NCI-H1436 treated with DMSO at 0.1 percent for 48 hours (cell line): ENCODE results near the gene DMRTC2.

ENCODE experiments used
- DNase-seq: peaks from one replicate; lab custom pipeline; 2025; lab: John Stamatoyannopoulos, UW

The DMRTC2 gene

DNA sequence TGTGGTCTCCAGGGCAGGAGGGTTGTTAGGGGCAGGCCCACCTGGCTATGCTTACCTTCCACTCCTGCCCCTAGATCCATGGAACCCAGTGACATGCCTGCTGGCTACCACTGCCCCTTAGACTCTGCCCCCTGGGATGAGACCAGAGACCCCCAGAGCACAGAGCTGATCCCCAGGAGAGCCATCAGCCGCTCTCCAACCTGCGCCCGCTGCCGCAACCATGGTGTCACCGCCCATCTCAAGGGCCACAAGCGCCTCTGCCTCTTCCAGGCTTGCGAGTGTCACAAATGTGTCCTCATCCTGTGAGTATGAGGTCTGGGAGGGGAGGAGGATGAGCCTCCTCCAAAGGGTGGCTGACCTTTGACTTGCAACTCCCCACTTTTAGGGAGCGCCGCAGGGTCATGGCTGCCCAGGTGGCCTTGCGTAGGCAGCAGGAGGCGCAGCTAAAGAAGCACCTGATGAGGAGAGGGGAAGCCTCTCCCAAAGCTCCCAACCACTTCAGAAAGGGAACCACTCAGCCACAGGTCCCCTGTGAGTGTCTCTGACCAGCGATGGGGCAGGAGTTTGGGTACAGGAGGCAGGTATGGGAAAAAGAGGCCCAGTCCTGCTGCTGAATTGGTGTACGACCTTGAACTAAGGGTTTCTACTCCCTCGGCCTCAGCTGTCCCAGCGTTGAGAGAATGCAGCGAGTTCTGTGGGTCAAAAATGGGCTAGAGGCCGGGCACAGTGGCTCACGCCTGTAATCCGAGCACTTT, 2.7 kb downstream of the DMRTC2 start:
- no peak for DNase-seq

DNA sequence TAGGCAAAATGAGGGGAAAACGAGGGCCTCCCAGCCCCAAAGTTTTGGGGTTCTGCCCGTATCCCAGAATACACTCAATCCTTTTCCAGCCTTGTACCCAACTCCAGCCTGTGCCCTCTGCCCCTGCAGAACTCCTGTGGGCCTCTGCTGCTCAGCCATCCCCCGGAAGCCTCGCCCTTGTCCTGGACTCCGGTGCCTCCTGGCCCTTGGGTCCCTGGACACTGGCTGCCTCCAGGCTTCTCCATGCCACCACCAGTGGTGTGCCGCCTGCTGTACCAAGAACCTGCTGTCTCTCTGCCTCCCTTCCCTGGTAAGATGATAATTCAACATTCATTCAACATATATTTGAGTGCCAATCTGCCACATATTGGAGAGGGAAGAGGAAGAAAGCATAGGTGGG, 3.8 kb downstream of the DMRTC2 start:
- DNase-seq = no peak

DNA sequence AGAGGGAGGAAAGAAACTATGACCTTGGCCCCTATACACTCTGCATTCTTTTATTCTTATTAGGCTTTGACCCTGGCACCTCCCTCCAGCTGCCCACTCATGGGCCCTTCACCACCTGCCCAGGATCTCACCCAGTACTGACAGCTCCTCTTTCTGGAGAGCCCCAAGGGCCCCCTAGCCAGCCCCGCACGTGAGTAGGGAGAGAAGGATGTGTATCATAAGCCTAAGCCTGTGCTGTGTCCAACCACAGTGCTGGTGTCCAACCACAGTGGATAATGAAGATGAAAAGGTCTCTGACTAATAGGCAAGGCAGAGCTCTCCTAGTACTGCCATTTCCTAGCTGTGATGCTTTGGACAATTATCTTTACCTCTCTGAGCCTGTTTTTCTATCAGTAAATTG, 4.2 kb downstream of the DMRTC2 start:
- DNase-seq = no peak

DNA sequence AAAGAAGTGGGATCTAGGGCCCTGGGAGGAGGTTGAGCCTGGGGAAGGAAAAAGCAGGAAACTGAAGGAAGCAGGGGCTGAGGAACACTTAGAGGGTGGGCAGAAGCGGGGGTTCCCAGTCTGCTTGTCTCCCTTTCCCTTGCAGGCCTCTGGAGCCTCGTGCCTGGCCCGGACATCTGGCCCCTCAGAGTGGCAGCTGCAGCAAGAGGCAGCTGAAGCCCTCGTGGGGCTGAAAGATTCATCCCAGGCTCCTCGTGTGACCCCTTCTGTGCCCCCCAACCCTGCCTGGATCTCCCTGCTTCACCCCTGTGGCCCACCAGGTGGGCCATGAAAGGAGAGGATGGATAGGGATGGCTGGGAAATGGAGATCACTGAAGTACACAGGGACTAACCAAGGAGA, 5.5 kb downstream of the DMRTC2 start:
- DNase-seq = no peak

DNA sequence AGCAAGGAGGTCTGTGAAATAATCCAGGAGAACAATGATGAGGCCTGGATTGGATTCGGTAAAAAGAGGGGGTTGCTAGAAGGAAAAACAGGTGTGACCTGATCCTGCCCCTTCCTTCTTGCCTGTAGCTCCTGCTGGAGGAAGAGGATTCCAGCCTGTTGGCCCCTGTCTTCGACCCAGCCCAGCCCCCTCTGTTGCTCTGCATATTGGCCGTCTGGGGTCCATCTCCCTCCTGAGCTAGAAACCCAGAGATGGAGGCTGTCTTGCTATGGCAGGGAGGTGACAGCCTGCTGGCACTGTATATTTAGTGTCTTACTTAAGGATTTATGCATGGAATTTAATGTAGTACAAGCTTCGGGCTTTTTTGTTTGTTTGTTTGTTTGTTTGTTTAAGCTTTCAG, 6.6 kb downstream of the DMRTC2 start:
- DNase-seq = no peak

DNA sequence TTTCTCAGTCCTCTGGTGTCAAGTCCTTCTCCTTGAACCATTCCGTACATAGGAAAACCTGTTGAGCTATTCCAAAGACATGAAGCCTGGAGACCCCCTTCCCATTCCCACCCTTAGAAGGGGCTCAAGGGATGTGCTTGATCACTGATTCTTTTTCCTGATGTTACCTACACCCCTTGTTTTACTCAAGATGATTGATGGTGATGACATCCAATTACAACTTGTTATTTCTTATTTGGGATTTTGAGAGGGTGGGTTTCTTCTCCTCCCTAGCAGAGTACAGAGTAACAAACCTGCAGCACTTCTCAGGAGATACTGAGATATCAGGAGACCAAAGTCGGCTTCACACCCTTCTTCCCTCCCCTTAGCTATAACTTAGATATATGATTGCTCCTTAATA, 8.5 kb downstream of the DMRTC2 start:
- no peak for DNase-seq

DNA sequence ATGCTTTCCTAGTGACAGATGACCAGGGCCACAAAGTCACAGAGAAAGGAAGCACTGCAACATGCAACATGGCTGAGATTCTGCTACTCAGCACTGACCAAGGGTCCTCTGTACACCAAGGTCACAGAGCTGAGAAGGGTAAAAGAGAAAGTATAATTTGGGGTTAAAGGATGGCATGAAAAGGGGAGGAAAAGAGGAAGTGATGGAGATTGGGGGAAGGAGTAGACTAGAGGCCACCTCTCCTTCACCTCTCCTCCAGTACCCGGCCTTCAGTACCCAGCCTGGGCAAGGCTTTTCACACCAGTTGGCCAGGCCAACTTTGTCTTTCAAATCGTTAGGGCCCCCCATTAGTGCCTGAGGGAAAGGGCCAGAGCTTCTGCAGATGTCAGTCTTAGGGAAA, 8.9 kb downstream of the DMRTC2 start:
- DNase-seq = no peak

DNA sequence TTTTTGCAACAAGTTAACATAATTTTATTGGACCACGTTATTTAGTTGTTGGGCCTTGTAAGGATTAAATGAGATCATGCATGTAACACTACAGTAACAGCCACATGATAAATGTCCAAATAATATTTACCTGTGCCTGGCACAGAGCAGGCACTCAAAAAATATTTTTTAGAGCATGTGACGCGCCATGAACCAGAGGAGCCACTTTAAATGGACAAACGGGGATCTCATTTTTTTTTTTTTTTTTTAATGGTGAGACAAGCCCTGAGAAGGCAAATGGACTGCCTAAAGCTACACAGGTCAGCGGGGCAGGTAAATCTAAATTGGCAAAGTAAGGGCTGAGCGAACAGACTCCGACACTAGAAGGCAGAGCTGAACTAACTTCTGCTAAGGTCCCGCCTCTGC, 14.4 kb downstream of the DMRTC2 start:
- no peak for DNase-seq

DNA sequence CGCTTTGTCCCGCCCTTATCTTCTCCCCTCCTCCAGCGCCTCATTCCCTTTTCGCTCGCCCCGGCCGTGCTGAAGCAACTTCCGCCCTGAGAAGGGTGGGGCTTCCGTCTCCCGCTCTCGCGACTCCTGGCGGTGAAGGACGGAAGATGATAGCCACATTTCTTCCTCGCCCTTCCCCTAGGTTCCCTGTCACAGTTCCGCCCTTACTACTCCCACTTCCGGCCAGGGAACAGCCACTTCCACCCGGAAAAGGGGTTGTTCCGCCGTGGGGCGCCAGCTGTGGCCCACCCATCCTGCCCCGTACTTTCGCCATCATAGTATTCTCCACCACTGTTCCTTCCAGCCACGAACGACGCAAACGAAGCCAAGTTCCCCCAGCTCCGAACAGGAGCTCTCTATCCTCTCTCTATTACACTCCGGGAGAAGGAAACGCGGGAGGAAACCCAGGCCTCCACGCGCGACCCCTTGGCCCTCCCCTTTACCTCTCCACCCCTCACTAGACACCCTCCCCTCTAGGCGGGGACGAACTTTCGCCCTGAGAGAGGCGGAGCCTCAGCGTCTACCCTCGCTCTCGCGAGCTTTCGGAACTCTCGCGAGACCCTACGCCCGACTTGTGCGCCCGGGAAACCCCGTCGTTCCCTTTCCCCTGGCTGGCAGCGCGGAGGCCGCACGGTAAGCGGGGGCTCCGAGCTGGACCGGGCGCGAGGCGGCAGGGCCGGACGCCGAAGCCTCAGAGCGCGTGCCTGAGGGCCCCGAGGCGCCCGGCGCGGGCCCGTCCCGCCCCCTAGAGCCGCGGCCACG, 15.0 kb downstream of the DMRTC2 start, which contains the start of gene RPS19:
Gene RPS19 (plus strand): TSS at position 638 of the 801 bp plus-strand sequence. CDS start 520 bp downstream, outside the sequence.
- DNase-seq = peak; percentile 91

DNA sequence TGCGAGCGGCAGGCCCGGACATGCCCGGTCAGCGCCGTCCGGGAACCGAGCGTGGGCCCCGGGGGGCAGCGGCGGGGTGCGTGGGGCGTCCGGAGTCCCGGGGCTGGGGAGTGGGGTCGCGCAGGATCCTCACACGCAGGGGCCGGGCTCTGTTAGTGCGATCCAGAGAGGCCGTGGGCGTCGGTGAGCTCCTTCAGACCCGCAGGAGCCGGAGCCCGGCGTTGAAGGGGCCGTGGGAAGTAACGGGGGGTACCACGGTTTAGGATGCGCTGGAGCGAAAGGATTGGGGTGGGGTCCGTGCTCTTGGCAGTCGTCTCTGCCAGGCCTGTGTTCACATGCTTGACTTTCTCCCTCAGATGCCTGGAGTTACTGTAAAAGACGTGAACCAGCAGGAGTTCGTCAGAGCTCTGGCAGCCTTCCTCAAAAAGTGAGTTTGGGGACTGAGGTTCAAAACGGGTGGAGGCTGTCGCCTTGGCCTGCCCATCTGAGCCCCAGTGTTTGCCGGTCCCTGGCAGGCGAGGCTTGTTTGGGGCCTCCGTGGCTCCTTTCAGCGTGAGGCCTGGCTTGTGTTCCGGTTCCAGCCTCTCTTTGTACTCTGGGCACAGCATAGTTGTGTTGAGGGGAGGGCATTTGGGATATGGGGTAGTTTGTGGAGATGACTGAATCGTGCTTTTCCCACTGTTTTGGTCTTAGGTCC, 15.7 kb downstream of the DMRTC2 start:
- DNase-seq = no peak

DNA sequence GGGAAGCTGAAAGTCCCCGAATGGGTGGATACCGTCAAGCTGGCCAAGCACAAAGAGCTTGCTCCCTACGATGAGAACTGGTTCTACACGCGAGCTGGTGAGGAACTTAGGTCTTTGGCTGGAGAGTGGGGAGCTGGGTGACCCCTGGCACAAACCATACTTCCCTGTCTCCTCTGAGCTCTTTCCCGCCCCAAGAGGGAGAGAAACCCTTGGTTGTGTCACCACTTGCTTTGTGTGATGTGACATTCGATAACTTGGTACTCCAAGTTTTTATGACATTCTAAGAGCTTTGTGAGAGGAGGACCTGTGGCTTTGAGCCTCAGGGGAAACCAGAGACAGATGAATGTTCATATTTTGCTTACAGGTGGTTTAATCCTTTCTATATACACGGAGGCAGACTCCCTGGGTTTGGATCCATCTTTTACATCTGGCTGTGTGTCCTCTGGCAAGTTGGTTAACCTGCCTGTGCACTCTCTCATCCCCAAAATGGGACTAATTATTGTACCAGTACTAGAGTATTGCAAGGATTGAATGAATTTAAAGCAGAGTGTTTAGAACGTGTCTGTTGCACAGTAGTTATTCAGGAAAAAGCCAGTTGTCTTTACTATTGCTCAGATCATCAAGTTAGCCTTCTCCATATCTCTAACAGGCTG, 16.4 kb downstream of the DMRTC2 start:
- no peak for DNase-seq

DNA sequence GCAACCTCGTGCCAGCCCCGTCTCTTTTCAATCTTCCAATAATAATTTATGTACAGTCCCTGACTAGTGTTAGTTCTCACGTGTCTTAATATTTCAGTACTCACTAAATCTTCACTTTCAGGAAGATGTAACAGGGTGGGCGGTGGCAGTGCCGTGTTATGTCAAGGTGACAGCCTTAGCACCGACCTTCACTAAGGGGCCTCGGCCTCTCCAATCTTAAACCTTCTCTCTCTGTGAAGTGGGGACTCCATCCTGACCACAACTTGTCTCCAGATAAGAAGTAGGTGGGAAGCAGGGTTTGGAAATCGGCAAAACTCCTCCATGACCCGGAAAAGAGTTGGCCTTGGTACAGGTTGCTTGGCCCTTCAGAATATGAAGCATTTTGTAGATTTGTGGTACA, 17.0 kb downstream of the DMRTC2 start:
- no peak for DNase-seq

DNA sequence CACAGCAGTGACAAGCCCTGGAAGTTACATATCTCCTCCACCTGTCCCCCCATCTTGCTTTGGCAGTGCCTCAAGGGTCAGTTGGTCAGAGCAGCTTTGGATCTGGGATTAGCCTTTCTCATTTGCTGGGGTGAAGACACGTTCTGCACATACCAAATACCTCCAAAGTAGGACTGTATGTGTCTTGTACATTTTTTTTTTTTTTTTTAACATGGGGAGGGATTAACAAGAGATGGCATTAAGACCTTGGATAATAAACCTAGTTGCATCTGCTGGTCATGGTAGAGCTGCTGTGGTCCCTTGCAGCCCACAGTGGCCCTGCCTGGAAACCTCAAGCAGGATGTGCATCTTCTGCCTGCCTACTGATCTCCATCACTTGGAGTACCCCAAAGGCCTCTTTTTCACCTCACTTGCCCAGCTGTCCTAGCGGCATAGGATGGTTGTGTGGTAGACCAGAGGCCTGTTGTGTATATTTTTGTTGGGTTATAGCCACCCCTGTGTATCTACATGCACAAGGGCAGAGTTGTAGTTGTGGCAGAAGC, 17.7 kb downstream of the DMRTC2 start:
- no peak for DNase-seq

DNA sequence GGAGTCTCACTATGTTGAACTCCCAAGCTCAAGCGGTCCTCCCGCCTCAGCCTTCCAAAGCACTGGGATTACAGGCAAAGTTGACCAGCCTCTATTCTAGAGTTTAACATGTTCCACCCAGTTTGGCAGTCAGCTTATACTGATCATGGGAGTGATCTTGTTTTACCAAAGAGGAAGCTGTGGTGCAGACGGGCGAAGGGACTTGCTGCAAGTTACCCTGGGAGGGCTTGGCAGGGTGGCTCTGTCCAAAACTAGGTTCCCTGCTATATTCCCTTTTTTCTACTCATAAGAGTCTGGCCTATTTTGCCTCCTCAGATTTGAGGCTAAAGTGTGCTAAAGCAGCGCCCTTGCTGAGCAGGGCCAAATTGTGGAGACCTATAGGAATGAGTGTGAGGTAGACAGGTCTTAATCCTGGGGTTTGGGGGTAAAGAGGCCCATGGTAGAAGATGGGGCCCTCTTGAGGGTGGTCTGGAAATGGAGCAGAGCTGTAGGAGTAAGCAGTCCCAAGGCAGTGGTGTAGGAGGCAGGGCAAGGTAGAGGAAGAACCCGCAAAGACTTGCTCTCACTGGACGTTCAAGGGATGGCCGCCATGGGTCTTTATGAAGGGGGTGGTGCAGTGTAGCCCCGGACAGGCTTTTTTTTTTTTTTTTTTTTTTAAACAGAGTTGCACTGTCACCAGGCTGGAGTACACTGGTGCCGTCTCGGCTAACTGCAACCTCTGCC, 18.5 kb downstream of the DMRTC2 start:
- DNase-seq = no peak

DNA sequence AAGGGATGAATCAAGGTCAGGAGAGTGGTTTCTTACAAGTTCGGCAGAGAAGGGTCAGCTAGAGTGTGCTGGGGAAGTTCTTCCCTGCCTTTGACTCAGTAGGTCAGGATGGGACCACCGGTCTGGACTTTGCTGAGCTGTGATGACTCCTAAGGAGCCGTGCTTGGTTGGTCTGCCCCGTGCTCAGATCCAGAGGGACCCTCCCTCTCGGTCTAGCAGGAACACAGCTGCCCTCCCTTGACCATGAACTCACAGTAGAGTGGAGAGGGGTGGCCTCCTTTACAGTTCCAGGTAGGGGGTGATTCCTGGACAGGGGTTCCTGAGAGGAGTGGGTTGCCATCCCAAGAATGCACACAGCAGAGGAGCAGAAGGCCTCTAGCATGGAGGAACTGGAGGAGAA, 19.5 kb downstream of the DMRTC2 start:
- no peak for DNase-seq

DNA sequence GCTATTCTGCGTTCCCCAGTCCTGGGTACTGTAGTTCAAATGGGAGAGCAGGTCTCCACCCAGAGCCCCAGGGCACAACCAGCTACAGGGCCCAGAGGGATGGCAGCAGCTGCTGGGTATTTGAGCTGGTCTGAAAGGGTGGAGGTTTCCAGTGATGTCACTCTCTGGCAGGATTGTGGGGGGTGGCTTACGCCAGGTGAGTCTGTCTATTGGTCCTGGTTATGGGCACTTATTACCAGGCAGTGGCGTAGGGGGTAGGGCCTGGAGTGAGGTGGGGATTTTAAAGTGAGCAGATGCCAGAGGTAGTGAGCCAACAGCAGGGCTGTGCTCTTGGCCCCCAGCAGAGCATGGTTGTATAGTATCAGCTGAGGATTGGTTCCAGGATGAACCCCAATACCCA, 21.4 kb downstream of the DMRTC2 start:
- DNase-seq = no peak

DNA sequence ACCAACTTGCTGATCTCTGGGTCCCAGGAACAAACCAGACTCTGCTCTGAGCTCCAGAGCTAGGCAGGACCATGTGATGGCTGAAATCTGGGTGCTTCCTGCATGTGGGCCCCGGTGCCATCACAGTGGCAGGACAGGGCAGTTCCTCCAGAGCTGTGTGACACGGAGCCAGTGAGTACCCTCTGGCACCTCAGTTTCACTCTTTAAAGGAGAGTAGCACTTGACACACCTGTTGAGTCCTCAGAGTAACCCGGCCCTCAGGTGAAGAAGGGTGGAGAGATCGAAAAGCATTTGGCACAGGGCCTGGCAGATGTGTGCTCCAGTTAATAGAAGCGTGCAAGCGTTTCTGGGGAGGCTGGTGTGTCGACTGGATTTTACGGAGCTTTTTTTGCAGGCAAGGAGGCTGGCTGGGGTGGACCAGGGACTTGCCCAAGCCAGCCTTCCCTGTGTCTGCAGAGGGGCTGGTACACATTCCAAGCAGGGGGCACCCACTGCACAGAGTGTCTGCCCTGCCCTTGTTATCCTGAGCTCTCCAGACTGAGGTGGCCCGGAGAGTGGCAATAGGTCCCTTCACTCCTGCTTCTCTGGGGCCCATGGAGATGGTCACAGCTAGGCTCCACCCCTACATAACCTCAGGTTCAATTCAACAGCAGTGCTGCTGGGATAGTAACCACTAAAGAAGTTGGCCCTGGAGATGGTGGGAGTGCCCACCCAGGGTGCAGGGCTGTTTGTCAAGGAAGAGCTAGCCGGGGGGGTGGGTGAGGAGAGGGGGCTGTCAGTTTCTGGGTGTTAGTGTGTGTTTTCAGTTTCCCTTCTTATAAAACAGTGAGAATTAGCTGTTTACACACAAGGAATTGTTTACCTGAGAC, 23.5 kb downstream of the DMRTC2 start:
- no peak for DNase-seq

DNA sequence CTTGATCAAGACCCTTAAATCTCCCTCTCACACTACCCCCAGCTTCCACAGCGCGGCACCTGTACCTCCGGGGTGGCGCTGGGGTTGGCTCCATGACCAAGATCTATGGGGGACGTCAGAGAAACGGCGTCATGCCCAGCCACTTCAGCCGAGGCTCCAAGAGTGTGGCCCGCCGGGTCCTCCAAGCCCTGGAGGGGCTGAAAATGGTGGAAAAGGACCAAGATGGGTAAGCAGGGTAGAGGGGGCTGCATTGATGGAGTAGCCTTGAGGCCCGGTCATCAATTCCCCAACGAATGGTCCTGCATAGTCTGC, 24.1 kb downstream of the DMRTC2 start:
- DNase-seq = no peak

DNA sequence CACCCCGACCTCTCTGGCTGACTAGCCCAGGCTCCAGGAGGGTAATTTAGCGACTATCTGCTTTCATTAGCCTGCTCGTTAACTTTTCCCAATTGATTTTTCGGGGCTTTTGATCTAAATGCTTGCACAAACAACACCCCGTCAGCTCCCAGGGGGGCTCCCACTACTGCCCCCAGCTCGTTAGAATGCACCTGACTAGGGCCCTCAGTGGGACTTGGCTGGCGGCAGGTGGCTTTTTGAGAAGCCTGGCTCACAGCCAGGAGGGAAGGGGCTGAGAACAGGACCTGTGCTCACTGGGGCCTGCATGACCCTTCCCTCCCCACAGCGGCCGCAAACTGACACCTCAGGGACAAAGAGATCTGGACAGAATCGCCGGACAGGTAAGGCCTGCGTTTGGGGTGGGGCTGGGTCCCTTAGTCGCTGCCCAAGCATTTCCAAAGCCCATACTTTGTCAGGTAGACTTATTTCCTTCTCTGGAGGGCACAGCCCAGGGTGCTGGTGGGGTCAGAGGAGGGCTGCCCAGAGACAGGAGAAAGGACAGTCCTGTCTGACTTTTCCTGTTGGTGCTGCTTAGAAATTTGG, 24.6 kb downstream of the DMRTC2 start:
- no peak for DNase-seq

DNA sequence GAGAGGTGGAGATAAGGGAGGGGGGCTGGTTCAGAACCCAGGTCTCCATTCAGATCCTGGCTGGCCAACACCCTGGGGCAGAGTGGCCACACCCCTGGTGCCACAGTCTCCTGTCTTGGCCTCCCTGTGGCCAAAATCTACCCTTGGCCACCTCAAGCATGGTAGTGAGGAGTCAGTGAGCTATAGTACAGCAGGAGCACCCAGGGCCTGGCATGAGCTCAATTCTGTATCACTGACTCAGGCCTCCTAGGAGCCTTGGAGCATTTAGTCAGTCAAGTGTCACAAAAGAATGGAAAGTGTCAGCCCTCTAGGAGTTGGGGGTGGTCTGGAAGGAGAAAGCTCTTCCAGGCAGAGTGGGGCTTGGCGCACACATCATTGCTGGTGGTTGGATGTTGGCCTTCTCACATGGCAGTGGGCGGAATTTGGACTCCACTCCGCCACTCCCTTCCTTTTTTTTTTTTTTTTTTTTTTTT, 25.6 kb downstream of the DMRTC2 start:
- no peak for DNase-seq
